ENCODE results near the gene WNK4. TPM values are rescaled to one million over a fixed set of nuclear protein-coding genes. Genes with fewer than 3 reads are reported as not detected.

WNK4 gene
- total and polyA plus RNA-seq, 9 of the 15 experiments (the other 6 are each of a cell fraction or from before 2014, with no cell fraction given): 0.32 to 25.8 (median 4.5) TPM

- 25% methylated on average over 6 of the region's 7 CpGs for WGBS (ENCODE audit: insufficient coverage, low coverage, missing lambda C conversion rate)
- CTCF ChIA-PET (ENCODE audit: low intra/inter-chr PET ratio): no interaction called here
- Histone ChIP-seq H3K79me2 (ENCODE audit: control insufficient read depth, insufficient read depth, low read length) (peaks cover 14% of the 10 kb centered on the region; the same call in 2 of the 3 replicates), H3K4me3 (no peak overlapping the region), H3K36me3 (ENCODE audit: control insufficient read depth, insufficient read depth, low read length) (no peaks in the 10 kb centered on the region), H3K9me3 (replicated peaks; ENCODE audit: control insufficient read depth, insufficient read depth, low read depth, low read length) (no peaks in the 10 kb centered on the region), H2AFZ (ENCODE audit: low read depth, low read length) (no peak overlapping the region), H3K27ac (ENCODE audit: extremely low read depth, low read depth, low read length) (no peak overlapping the region), H4K20me1 (replicated peaks; ENCODE audit: control insufficient read depth, insufficient read depth, low read length) (peaks cover 3% of the 10 kb centered on the region; the same call in 1 of the 2 replicates), H3K4me1 (replicated peaks in 1 of 2; ENCODE audit: control insufficient read depth in 2 of 2, insufficient read depth in 2 of 2, low read length in 2 of 2) (peaks cover 24 to 28% of the 10 kb centered on the region in 2 experiments; a peak in 4 of 5 replicates), H3K27me3 (ENCODE audit: control insufficient read depth in 2 of 2, insufficient read depth in 2 of 2, low read length in 2 of 2) (no peaks in the 10 kb centered on the region), H3K4me2 (ENCODE audit: insufficient read depth, low read length) (no peak overlapping the region), H3K9me1 (ENCODE audit: control insufficient read depth, insufficient read depth, low read length) (no peaks in the 10 kb centered on the region), H3K9ac (ENCODE audit: insufficient read depth in 1 of 2, low read depth in 2 of 2, low read length in 2 of 2) (no peak overlapping the region)
- TF ChIP-seq FOXM1 (IDR thresholded peaks at IDR 0.05; ENCODE audit: low read depth) (no peak), FOXM1 (CRISPR knock-in tag; IDR thresholded peaks at IDR 0.05; ENCODE audit: low read depth) (no peak), HDGF (IDR thresholded peaks at IDR 0.05) (no peak), BACH1 (tag; IDR thresholded peaks at IDR 0.05) (no peak), USF2 (CRISPR knock-in tag; IDR thresholded peaks at IDR 0.05) (no peak), ARID3A (IDR thresholded peaks at IDR 0.05; ENCODE audit: borderline replicate concordance, low read depth, low read length) (no peak), CEBPG (CRISPR knock-in tag; IDR thresholded peaks at IDR 0.05) (no peak), CEBPG (tag; conservative IDR thresholded peaks at IDR 0.05 in 1 of 2, IDR thresholded peaks at IDR 0.05 in 1 of 2) (peak; percentile 29; a peak in 1 of 4 replicates), TAF15 (IDR thresholded peaks at IDR 0.05; ENCODE audit: low read depth, low read length) (no peak), NCOR1 (IDR thresholded peaks at IDR 0.05) (no peak), ESRRB (CRISPR knock-in tag; IDR thresholded peaks at IDR 0.05; ENCODE audit: borderline replicate concordance) (no peak), TFAP4 (CRISPR knock-in tag; IDR thresholded peaks at IDR 0.05; ENCODE audit: borderline replicate concordance) (no peak), RBM22 (IDR thresholded peaks at IDR 0.05; ENCODE audit: low read depth, low read length, poor library complexity, severe bottlenecking) (no peak), ATF3 (IDR thresholded peaks at IDR 0.05) (peak; percentile 39; the same call in 1 of the 2 replicates), ATF3 (CRISPR knock-in tag; conservative IDR thresholded peaks at IDR 0.05) (no peak), ARHGAP35 (IDR thresholded peaks at IDR 0.05; ENCODE audit: partially characterized antibody) (no peak)
- POLR2A ChIA-PET: interaction anchor here (0.6 to 1.7 kb wide), 4 partner anchors 12 to 384 kb away, joined by 3 to 6 read pairs (median 4); no protein-coding TSS in a partner anchor
- ATAC-seq (no peak), FAIRE-seq (no peak), DNase-seq (ENCODE audit: extremely low read depth in 1 of 4, low spot score in 3 of 4) (no peak)
- in situ Hi-C loops (cut with MboI): no loop called here
- intact Hi-C loops (cut with micrococcal nuclease): no loop called here
- BruUV-seq (replicated peaks): no TSS peak
Observed at GRCh38 chr17:42748202-42748907, 32.1 kb upstream of the WNK4 start.

Data from K562 (cell line).